GM12873 (cell line): ENCODE results near the gene CHMP3.

ENCODE experiments used
- CTCF ChIP-seq: IDR thresholded peaks from 2 replicates; pipeline ENCODE4 v1.5.1; 2012; ENCODE audit warnings: low read depth, mild to moderate bottlenecking, moderate library complexity, low read length, control low read depth; ENCODE audit not compliant: insufficient read depth; ENCODE audit errors: missing control alignments

Gene CHMP3

GRCh38 chr2:86477349-86477748 is 85.9 kb downstream of the CHMP3 start:
- no peak for TF ChIP-seq CTCF

GRCh38 chr2:86476918-86477317 is 86.3 kb downstream of the CHMP3 start:
- TF ChIP-seq CTCF: no peak

GRCh38 chr2:86476092-86476491 is 87.2 kb downstream of the CHMP3 start:
- no peak for TF ChIP-seq CTCF

- no peak for TF ChIP-seq CTCF
Observed at GRCh38 chr2:86471637-86472036, 91.6 kb downstream of the CHMP3 start.

- TF ChIP-seq CTCF: no peak
Observed at GRCh38 chr2:86470890-86471289, 92.4 kb downstream of the CHMP3 start.

GRCh38 chr2:86468162-86469033 is 94.8 kb downstream of the CHMP3 start:
- no peak for TF ChIP-seq CTCF

GRCh38 chr2:86466306-86466705 is 96.9 kb downstream of the CHMP3 start:
- no peak for TF ChIP-seq CTCF
